ENCODE data around the gene CEP112.
A peak's percentile ranks its signal among the peaks of the same experiment; 100 is the strongest.
"Not testable (repeated sequence)": the region's sequence is repeated elsewhere in the genome, so short reads cannot be mapped to it uniquely, and the experiment has no call there.

CEP112 gene

DNA sequence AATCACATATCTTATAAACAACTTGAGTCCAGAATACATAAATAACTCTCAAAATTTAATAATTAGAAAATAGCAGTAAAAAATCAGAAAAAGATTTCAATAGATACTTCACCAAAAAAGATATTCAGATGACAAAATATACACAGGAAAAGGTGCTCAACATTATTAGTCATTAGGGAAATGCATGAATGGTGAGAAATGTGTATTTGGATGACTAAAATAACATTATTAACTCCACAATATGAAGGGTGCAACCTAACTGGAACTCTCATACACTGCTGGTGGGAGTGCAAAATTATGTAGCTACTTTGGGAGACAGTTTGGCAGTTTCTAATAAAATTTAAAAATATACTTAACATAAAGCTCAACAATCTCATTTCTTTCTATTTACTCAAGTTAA lies 368.2 kb downstream of the CEP112 start:
- no peak for DNase-seq (ENCODE audit: low read depth)

DNA sequence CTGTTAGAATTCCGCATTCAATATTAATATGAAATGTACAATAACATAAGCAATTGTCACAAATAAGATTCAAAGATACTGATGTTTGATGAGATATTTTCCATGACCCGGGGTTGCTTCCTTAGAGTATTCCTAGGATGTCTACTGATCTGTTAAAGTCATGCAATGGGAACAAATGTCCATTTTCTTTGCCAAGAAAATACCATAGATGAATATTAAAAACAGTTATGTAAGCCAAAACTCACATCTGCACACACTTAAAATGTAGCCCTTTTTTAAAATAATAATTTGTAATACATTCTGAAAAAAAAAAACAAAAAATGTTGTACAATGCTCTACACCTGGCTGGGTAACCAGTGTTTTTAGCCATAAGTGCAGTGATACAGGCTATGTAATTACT lies 371.1 kb downstream of the CEP112 start:
- DNase-seq (ENCODE audit: low read depth): no peak

DNA sequence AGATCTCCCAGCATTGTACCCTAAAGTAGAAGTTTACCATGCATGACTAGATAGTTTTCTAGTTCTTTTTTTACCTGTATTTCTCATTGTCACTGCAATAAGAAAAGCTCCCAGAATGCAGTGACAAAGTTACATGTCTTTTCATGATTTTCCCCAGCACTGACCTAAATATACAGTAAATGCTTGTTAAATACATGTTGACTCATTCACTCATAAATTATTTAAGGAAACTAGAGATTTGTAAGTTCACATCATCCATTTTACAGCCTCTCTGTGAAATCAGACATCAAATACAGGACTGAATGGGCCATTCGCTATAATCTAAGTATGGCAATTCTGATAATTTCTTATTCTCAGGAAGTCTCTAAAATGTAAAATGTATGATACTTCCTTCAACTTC lies 371.6 kb downstream of the CEP112 start:
- DNase-seq (ENCODE audit: low read depth): no peak

DNA sequence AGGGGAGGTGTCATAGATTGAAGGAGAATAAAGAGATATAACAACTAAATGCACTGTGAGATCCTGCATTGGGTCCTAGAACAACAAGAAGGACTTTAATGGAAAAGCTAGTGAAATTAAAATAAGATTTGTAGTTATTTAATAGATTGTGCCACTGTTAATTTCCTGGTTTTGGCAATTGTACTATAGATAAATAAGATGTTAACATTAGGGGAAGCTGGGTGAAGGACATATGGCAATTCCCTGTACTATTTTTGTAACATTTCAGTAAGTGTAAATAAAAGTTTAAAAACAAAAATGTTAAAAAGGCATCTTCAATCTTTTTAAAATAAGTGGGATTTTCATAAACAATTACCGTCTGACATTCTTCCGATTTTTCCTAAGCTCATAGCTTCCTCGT lies 372.1 kb downstream of the CEP112 start:
- no peak for DNase-seq (ENCODE audit: low read depth)

DNA sequence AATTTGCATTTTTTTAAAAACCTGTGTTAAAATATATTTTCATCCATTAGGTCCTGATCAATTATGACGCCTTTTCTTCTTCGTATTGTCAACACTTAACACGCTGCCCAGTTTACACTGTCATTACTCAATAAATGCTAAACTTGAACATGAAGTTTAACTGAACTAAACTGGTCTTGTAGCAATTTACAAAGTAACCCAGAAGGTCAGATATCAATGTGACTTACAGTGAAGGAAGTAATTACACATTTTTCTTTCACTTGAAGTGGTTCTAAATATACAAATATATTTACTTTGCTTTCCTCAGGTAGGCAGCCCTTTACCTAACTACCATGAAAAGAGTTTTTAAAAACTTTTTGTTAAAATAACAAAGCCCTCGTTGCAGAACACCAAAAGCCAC lies 374.0 kb downstream of the CEP112 start:
- DNase-seq (ENCODE audit: low read depth): no peak

DNA sequence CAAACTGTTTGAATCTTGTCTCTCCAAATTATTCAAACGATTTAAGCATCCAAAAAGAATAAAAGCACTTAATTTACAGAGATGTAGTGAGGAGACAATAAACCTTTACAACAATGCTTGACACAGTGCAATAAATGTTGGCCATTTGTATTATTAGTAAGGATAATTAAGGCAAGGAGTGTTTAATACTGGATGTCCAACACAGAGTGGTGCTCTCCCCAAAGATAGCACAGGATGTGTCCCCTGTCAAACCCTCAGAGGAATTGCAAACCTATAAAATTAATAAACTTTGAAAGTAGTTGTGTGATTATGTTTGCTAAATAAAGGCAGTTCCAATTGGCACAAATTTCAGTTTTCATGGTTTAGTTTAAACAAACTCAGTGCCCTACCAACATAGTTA lies 377.5 kb downstream of the CEP112 start:
- DNase-seq (ENCODE audit: low read depth): no peak

DNA sequence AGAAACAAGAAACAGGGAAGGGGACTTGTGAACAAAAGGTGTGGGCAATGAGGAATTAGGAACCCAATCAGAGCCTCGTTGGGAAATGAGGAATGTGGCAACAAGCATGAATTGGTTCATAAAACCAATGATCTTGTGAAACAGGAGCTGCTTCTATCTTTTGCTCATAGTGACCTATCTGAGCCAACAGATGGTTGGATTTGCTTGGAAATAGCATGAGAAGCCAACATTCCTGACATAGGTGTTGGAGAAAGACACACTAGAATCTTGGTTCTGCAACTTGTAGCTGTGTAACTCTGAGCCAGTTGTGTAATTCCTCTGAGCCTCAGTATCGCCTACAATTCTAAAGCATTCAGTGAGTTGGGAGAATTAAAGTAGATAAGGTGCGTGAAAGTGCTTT lies 378.6 kb downstream of the CEP112 start:
- no peak for DNase-seq (ENCODE audit: low read depth)

DNA sequence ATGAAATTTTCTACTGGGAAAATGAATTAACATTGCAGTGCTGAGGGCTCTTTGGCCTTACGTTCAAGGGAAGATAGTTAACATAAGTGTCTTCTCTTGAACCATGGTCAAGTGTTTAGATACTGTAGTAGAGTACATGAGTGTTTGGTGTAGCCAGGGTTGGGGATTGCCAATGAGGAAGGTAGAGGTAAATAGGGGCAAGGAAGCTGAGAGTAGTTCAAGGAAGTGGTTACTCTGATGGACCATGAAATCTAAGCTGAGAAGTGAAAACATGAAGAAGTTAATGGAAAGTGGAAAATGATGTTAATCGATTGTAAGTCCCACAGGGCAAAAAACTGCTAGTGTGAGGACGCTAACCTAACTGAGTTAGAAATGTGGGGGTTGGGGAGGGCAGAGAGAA lies 380.9 kb downstream of the CEP112 start:
- DNase-seq (ENCODE audit: low read depth): no peak

DNA sequence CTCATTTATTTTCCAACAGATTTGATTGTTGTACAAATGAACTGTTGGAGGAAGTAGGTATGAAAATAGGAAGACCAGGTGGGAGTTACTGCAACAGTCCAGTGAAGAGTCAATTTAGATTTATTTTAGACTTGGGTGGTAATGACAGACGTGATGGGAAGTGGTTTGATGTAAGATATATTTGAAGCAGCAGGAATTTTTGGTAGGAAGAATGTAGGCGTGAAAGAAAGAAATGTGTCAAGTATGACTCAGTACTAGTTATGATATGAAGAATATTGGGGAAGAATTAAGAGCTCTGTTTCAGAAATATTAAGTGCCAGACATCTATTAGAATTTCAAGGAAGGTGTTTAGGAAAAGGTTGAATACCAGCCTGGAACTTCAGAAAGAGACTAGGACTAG lies 382.6 kb downstream of the CEP112 start:
- no peak for DNase-seq (ENCODE audit: low read depth)

DNA sequence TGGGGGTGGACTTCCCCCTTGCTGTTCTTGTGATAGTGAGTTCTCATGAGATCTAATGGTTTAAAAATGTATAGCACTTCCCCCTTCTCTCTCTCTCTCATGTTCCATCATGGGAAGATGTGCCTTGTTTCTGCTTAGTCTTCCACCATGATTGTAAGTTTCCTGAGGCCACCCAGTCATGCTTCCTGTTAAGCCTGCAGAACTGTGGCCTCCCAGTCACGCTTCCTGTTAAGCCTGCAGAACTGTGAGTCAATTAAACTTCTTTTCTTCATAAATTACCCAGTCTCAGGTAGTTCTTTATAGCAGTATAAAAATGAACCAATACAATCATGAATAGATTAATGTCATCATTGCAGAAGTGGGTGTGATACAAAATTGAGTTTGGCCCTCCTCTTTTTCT lies 383.4 kb downstream of the CEP112 start:
- DNase-seq (ENCODE audit: low read depth): not testable (repeated sequence)

DNA sequence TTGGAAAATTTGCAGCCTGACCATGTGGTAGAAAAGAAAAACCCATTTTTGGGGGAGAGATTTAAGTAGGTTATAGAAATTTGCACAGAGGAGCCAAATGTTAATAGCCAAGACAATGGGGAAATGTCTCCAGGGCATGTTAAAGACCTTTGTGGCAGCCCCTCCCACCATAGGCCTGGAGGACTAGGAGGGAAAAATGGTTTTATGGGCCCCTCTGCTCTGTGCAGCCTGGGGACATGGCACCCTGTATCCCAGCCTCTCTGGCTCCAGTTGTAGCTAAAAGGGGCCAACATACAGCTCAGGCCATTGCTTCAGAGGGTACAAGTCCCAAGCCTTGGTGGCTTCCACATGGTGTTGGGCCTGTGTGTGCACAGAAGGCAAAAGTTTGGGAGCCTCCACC lies 384.6 kb downstream of the CEP112 start:
- DNase-seq (ENCODE audit: low read depth): no peak

DNA sequence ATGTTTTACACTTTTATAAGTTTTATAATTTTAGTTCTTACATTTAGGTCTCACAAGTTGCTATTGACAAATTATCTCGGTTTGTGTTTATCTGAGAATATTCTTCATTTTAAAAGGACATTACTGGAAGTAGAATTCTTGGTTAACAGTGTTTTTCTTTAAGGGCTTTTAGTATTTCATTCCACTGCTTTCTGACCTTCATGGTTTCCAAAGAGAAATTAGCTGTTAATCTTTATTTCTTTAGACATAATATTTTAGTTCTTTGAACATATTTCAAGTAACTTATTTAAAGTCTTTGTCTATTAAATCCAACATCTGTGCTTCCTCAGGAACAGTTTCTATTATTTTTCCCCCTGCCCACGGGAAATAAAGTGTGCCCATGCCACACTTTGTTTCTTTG lies 390.4 kb downstream of the CEP112 start:
- no peak for DNase-seq (ENCODE audit: low read depth)

DNA sequence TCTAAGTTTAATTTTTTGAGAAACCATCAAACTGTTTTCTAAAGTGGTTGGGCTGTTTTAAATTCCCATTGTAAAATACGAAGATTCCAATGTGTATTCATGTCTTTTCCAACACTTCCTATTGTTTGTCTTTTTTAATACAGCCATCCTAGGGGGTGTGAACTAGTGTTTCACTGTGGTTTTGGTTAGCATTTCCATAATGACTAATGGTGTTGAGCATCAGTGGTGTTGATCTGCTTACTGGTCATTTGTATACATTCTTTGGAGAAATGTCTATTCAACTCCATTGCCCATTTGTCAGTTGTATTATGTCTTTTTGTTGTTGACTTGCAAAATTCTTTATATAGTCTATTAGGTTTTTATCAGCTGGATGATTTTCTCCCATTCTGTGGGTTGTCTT lies 391.3 kb downstream of the CEP112 start:
- DNase-seq (ENCODE audit: low read depth): peak; percentile 38

DNA sequence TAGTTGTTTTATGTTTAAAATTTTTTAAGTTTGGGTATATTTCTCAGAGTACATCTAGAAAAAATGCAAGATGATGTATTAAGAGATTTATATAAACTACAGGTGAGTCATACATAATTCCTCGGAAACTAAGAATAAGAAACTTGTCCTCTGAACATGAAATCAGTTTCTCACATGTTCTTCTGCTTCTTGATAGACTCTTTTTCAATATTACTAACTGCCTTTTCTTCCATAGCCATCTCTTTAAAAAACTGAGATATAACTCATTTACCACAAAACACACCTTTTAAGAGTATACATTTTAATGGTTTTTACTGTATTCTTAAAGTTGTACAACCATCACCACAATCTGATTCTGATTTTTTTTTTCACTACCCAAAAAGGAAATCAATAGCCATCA lies 392.1 kb downstream of the CEP112 start:
- peak; percentile 13 for DNase-seq (ENCODE audit: low read depth)

DNA sequence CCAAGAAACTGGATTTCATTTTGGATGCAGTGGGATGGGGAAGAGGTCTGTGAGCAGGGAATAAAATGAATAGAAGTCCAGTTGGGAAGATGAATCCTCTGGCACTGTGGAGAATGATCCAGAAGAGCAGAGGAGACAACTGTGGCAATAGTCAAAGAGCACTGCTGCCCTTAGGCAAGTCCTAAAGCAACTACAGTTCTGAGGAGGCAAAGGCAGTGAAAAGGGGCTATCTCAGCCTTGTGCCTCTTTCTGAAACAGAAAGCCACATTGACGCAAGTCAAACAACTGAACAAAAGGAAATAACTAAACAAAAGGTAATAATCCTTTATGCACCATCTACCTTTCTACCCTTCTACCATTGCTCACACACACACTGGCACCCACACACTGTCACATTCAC lies 392.5 kb downstream of the CEP112 start:
- no peak for DNase-seq (ENCODE audit: low read depth)

DNA sequence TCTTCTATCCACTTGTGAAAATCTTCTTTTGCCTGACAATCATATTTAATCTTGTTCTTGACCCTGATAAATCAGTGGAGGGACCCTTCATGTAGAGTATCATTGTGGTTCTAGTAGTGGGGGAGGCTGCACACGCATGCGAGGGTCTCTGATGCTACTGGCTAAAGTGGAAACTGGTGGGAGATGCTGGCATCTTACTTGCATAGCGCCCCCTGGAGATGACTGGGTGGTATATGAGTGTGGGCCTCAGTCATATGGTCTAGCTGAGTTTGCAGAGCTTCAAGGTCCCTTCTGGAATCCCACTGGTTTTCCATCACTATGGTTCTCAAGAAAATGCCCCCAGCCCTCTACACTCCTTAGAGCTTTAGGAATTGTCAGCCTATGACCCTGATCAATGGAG lies 394.1 kb downstream of the CEP112 start:
- peak; percentile 54 for DNase-seq (ENCODE audit: low read depth)

DNA sequence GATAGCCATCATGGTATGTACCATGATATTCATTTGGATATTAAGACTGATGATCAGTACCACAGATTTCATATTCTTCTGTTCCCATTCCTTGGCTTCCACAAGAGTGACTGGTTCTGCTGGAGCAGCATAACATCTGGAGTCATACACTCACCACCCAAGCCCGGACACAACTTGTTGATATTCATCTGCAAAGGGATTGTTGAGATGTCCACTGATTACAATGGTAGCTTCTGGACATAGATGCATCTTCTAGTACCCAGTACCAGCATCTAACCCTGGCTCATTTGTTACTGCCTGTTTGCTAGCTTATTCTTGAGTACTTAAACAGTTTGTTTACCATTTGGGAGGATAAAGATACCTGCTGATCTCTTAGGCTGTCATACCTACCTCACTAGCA lies 394.8 kb downstream of the CEP112 start:
- peak; percentile 10 for DNase-seq (ENCODE audit: low read depth)

DNA sequence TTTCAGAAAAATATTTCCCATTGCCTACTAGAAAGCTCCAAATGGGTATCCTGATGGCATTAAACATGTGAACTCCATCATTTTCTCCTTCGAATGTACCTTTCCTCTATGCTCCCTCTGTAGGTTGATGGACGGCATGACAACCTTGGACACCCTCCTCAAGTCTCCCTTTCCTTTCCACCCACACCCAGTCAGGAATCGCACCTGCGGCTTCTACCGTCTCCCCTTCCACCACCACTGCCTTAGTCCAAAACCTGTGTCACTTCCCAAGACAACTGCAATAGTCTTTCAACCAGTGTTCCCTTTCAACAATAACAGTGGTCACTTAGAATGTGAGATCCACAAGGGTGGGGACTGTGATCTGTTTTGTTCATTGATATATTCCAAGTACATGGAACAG lies 397.4 kb downstream of the CEP112 start:
- peak; percentile 72 for DNase-seq (ENCODE audit: low read depth)

DNA sequence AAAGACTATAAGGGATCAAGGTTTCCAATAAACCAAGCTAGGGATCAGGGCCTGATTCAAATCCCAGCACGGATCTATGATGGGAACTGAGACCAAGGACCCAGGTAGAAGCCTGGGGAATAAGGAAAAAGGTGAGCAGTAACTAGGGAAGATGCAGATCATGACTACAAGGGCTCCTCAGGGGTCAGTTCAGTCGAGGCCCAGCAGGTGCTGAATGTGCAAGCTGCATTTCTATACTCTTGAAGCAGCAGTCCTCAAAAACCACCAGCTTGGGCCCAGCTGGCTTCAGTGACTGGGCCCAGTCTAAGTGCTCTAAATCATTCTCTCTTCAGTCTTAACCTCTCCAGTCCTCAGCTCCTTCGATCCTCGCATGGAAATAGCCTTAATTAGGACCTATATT lies 401.7 kb downstream of the CEP112 start:
- DNase-seq (ENCODE audit: low read depth): no peak

DNA sequence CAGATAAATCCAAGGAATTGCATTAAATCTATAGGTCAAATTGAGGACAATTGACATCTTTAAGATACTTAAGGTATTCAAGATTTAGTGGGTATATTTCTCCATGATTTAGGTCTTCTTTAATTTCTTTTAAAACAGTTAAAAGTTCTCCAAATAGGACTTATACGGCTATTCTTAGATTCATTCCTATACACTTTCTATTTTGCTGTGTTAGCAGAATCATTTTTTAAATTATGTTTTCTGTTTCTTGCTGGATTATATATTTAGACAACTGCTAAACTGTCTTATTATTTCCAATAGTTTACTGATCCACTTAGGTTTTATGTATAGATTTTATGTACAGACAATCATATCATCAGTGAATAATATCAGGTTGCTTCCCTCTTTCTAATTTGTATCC lies 404.4 kb downstream of the CEP112 start:
- DNase-seq (ENCODE audit: low read depth): no peak

DNA sequence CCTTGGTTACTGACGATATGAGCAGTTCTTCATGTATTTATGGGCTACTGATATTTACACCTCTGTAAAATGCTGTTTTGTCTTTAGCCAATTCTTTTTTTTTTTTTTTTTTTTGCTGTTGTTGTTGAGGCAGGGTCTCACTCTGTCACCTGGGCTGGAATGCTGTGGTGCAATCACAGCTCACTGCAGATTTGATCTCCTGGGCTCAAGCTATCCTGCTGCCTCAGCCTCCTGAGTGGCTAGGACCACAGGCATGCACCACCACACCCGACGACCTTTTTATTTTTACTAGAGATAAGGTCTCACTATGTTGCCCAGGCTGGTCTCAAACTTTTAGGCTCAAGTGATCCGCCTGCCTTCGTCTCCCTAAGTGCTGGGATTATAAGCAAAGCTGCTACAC lies 405.5 kb downstream of the CEP112 start:
- DNase-seq (ENCODE audit: low read depth): no peak

DNA sequence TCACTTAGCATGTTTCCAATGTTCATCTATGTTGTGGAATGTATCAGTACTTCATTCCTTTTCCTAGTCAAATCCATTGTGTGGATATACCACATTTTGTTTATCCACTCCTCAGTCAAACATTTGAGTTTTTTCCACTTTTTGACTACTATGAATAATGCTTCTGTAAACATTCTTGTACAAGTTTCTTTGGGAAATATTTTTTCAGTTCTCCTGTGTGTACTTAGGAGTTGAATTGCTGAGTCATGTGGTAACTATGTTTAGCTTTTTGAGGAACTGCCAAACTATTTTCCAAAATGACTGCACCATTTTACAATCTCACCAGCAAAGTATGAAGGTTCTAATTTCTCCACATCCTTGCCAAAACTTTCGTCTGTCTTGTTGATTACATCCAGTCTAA lies 406.8 kb downstream of the CEP112 start:
- DNase-seq (ENCODE audit: low read depth): peak; percentile 96

DNA sequence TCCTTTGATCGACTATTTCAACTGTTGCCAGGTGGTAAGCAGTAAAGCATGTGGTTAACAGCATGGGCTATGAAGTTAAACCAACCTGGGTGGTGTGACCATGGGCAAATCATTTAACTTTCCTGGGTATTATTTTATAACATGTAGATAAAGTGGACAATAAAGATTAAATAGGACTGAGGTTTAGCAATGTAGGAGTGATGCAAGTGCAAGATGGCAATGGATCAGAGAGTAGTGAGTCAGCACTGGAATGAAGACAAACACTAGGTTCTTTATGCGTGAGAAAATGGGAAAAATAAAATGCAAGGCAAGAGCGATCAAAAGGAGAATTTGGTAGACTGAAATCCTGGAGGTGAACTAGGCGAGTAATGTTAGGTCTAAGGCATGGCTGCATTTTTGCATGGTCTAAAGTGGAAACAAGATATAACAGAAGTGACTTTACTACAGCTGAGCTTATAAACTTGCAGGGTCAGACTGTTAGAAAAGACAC lies 408.0 kb downstream of the CEP112 start:
- DNase-seq (ENCODE audit: low read depth): peak; percentile 88

DNA sequence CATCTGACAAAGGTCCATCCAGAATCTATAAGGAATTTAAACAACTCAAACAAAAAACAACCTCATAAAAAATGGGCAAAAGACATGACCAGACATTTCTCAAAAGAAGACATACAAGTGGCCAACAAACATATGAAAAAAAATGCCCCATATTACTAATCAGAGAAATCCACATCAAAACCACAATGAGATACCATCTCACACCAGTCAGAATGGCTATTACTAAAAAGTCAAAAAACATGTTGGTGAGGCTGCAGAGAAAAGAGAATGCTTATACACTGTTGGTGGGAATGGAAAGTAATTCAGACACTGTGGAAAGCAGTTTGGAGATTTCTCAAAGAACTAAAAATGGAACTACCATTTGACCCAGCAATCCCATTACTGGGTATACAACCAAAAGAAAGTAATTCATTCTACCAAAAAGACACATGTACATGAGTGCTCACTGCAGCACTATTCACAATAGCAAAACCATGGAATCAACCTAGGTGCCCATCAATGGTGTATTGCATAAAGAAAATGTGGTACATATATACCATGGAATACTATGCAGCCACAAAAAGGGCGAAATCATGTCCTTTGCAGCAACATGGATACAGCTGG lies 409.7 kb downstream of the CEP112 start:
- DNase-seq (ENCODE audit: low read depth): peak; percentile 25

DNA sequence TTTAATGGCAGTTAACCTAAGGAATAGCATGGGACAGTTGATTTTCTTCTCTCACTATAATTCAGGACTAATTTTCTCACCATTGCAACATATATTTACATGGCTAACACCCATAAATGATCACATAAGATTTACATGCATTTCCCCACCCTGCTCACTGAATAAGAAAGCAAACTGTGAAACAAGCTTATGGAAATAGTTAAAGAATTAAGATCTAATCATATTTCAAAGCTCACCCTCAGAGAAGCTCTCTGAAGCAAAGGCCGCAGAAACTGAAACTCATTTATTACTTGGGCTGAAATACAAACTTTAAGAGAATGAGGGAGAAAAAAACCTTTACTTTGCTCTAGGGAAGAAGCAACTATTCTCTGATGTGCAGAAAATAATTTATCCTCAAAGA lies 411.8 kb downstream of the CEP112 start:
- DNase-seq (ENCODE audit: low read depth): no peak

Measured in ELR (cell line).